HG03175 (cell line): ENCODE results near the gene DUS3L.
"Not testable (repeated sequence)": the region's sequence is repeated elsewhere in the genome, so short reads cannot be mapped to it uniquely, and the experiment has no call there.

Source experiments
- ATAC-seq: cut with Tn5 transposase; IDR thresholded peaks from one replicate; pipeline ENCODE4 v1.9.1; 2021; ENCODE audit warnings: mild to moderate bottlenecking, moderate library complexity; ENCODE audit not compliant: unreplicated experiment

Gene DUS3L

DNA sequence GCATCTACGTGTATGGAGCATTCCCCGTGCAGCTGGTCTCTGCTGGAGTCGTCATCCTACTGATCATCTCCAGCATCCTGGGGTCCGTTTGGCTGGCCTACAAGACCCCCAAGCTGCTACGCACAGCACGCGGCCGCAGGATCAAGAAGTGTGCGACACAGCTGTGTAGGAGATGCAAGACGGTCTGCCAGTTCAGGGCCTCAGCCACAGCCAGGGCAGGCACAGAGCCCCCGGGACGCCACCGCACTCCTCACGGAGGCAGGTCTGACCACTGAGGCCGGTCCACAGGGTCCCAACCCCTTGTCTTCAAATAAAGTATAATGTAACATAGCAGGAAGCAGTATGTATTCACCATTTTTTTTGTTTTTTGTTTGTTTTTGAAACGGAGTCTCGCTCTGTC is 12.6 kb downstream of the DUS3L start:
- ATAC-seq: no peak

- no peak for ATAC-seq
Measured at GRCh38 chr19:5775668-5776309, 15.2 kb downstream of the DUS3L start.

GRCh38 chr19:5774921-5775320 is 16.0 kb downstream of the DUS3L start:
- ATAC-seq: no peak

DNA sequence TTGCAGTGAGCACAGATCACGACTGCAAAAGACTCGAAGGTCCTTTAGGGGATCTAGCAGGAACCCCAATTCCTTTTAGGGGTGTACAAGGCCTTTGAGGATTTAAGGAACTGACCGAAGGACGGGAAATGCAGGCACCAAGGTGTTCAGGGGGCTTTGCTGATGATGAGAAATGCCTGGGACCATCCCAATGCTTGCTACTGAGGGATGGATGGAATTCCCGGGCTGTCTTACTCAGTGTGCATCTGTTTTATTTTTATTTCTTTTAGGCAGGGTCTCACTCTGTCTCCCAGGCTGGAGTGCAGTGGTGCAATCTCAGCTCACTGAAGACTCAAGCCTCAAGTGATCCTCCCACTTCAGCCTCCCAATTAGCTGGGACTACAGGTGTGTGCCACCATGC is 17.7 kb downstream of the DUS3L start:
- ATAC-seq: no peak

DNA sequence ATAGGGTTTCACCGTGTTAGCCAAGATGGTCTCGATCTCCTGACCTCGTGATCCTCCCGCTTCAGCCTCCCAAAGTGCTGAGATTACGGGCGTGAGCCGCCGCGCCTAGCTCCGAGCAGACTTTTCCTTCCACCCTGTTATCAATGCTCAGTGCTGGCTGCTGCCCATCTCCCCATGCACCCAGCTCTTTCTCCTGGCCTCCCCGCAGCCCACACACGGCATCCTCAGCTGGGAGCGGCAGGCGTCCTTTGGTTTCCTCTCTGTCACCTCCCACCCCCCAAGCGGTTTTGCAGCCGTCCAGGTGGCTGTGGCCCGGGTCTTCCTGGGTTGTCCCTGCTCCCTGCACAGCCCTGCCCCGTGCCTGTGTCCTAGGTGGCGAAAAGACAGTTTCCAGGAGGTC is 18.5 kb downstream of the DUS3L start:
- ATAC-seq: no peak

- no peak for ATAC-seq
Measured at GRCh38 chr19:5767949-5768348, 23.0 kb downstream of the DUS3L start.

DNA sequence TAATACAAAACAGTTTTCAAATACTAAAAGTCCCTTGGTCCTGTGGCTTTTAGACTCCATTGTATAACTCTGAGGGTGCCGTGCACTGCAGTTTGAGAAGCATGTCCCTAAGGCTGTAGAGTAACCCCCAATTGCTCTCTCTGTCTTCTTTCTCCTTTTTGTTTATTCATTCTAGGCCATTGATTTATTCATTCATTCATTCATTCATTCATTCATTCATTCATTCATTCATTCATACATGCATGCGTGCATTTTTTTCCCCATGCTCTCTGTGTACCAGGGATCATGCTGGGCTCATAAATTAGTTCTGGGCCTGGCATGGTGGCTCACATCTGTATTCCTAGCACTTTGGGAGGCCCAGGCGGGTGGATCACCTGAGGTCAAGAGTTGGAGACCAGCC is 25.7 kb downstream of the DUS3L start:
- ATAC-seq: no peak

DNA sequence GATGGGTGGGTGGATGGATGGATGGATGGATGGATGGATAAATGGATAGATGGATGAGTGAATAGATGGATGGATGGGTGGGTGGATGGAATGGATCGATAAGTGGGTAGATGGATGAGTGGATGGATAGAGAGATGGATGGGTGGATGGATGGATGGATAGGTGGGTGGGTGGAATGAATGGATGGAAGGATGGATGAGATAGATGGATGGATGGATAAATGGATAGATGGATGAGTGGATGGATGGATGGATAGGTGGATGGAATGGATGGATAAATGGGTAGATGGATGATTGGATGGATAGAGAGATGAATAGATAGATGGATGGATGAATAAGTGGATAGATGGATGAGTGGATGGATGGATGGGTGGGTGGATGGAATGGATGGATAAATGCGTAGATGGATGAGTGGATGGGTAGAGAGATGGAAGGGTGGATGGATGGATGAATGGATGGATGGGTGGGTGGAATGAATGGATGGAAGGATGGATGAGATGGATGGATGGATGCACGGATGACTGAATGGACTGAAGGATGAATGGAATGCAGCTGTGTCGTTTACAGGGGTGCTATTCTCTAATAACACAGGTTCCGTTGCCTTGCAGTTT is 28.2 kb downstream of the DUS3L start:
- no peak for ATAC-seq

DNA sequence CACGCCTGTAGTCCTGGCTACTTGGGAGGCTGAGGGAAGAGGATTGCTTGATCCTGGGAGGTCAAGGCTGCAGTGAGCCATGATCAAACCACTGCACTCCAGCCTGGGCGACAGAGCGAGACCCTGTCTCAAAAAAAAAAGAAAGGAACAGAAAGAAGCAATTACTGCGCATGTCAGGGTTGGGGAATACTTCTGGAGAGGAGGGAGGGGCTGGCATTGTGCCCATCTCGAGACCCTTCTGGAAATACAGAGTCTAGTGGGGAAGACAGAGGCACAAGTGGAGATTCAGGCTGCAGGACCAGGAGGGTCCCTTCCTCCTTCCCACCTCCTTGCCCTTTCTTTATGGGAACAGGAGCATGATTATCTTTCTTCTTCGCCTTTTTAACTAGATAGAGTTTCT is 37.2 kb downstream of the DUS3L start:
- no peak for ATAC-seq

DNA sequence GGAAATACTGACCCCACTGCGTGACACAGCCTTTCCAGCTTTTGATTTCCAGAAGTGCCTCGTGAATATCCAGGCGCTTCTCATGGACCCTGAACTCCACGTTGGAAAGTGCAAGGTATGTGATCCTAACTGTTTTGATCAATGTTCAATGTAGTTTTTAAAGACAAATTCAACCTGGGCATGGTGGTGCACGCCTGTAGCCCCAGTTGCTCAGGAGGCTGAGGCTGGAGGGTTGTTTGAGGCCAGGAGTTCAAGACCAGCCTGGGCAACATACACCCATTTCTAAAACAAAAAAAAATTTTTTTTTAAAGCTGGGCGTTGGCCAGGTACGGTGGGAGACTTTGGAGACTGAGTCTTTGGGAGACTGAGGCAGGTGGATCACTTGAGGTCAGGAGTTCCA is 39.3 kb downstream of the DUS3L start:
- no peak for ATAC-seq

- ATAC-seq: no peak
Measured at GRCh38 chr19:5749505-5749904, 41.5 kb downstream of the DUS3L start.

DNA sequence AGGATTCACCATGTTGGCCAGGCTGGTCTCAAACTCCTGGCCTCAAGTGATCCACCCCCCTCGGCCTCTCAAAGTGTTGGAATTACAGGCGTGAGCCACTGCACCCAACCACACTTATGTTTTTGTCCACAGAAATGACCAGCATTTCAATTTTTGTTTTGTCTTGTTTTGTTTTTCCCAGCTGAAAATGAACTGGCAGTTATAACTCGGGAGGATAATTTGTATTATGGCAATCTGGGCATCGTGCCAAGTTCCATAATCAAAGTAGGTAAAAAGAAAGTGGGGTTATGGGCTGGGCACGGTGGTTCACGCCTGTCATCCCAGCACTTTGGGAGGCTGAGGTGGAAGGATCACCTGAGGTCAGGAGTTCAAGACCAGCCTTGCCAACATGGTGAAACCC is 42.0 kb downstream of the DUS3L start:
- ATAC-seq: not testable (repeated sequence)

- ATAC-seq: not testable (repeated sequence)
Measured at GRCh38 chr19:5744999-5745398, 46.0 kb downstream of the DUS3L start.

DNA sequence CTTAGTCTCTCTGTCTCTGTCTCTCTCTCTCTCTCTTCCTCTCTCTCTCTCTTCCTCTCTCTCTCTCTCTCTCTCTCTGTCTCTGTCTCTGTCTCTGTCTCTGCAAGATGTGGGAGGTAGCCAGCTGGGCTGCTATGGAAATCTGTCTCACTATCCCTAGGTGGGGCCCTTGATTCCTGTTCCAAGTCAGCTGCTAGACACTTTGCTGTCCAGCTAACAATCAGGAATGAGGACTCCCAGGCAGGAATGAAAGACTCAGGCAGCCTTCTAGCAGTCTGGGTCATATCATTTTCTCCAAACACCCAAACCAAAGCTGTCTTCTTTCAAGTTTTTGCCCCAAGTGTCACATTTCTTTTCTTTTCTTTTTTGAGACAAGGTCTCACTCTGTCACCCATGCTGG is 47.3 kb downstream of the DUS3L start:
- no peak for ATAC-seq

GRCh38 chr19:5742051-5742450 is 48.9 kb downstream of the DUS3L start:
- no peak for ATAC-seq

- ATAC-seq: no peak
Measured at GRCh38 chr19:5738423-5738822, 52.5 kb downstream of the DUS3L start.
